Raji (cell line): ENCODE data around the gene AATK.

Source experiments
- POLR2A ChIP-seq: IDR thresholded peaks from 2 replicates; pipeline ENCODE4 v1.6.1; 2011; ENCODE audit warnings: low read depth, low read length, control low read depth; ENCODE audit not compliant: insufficient read depth

AATK gene

GRCh38 chr17:81154961-81155360 lies 11.1 kb downstream of the AATK start:
- no peak for TF ChIP-seq POLR2A

DNA sequence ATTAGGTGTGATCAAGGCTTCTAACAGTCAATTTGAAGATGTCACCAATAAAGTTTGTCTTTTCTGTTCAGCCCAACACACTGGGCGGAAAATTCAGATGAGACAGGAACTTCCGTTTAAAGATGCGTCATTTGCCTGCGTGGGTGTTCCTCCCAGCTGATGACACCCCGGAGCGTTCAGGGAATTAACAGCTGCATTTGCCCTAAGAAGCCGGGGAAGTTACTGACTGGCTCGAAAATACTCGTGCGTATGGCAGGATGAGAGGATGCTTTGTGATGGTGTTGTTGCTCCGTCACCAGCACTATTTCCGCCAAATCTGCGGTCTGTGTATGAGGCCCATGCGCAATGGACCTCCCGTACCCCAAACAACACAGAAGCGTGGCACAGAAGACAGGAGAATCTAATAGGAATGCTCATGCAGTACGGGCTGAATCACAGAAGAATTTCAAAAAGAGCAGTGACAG lies 12.6 kb downstream of the AATK start:
- no peak for TF ChIP-seq POLR2A

DNA sequence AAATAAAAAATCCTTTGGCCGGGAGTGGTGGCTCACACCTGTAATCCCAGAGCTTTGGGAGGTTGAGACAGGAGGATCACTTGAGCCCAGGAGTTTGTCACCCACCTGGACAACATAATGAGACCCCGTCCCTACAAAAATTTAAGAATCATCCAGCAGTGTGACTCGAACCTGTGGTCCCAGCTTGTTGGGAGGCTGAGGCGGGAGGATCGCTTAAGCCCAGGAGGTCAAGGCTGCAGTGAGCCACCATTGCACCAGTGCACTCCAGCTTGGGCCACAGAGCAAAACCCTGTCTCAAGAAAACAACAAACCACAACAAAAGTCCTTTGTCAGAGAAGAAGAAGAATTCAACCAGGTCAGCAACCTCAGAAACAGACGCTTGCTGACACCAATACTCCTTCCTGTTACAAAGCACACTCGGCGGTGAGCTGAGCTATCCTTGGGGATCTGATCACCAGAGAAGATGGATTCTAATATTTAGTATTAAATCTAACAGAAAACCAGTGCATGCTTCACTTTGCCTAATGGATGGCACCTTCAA lies 13.7 kb downstream of the AATK start:
- TF ChIP-seq POLR2A = no peak

- TF ChIP-seq POLR2A = no peak
Observed at GRCh38 chr17:81151278-81151677, 14.7 kb downstream of the AATK start.

DNA sequence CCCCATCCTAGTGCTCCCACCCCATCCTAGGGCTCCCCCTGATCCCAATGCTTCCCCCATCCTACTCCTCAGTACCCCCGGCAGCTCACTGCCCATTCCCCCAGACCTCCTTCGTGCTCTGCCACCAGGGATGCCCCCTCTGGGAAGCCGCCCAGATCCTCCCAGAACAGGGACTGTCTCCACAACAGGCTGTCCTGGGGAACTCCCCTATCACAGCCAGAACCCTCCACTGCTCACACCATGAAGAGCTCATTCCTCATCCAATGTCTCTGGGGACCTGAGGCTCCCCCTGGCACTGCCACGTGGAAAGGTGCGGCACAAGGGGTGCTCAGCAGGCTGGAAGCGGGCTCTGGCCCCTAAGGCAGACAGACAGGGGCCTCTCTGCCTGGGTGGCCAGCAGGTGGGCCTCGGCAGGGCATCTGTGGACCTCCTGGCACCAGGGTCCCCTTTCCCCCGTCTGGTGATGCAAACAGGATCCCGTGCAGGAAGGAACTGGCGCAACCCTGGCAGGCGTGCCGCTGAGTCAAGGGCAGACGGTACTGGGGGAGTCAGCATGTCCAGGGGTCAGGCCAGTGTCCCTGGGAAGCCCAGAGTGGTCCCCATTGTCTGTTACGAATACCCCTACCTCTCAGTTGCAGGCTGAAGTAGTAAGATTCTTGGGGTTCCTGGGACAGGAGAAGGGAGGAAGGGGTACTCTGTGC lies 15.5 kb downstream of the AATK start:
- TF ChIP-seq POLR2A = no peak

DNA sequence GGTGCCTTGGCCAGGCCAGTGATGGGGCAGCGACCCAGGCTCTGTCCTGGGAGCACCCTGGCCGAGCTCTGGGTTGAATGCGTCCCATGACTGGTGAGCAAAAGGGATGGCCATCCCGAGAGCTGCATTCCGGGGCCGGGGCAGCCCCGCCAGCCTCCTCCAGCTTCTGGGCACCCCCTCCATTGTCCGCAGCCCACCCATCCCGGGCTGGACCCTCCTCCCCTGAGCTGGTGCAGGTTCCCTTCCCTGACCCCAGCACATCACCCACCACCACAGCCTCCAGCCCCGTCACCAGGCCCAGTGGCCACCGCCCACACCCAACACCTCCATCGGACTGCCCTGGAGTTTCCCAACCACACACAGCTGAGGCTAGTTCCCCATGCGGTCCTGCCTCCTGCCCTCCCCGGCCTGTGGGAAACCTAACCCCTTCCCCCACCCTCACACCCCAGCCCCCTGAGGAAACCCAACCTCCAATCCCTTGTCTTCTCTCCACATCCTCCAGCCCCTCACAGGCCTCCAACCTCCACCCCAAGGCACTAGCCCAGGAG lies 17.0 kb downstream of the AATK start:
- no peak for TF ChIP-seq POLR2A

GRCh38 chr17:81148571-81148970 lies 17.4 kb downstream of the AATK start:
- no peak for TF ChIP-seq POLR2A

DNA sequence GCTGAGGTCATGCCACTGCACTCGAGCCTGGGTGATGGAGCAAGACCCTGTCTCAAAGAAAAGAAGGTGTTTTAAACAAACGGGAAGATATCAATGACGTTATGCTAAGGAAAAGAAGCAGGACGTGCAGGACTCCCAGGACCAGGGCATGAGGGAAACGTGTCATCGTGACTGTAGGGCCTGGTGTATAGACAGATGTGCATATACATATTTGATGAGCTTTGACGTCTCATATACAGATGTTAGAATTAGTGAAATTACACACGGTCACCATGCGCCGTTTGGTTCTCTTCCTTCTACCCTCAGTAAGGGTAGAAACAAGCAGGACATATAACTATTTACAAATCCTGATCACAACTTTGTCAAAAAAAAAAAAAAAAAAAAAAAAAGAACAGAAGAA lies 18.3 kb downstream of the AATK start:
- no peak for TF ChIP-seq POLR2A

DNA sequence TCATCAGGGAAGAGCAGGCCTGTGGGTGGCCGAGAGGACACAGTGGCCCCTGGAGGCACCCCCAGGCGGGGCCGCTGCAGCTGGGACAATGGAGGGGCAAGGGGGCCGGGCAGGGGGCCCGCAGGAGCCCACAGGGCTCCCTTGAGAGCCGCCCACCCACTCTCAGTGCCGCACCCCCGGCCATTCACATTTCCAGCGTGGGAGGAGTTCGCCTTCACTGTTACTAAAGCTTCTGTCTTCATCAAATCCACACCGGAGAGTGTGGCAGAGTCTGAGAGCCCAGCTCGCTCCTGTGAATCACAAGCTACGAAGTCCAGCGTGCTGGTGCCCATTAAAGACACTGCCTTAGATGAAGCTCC lies 21.6 kb downstream of the AATK start:
- TF ChIP-seq POLR2A = no peak

- no peak for TF ChIP-seq POLR2A
Observed at GRCh38 chr17:81143717-81144422, 22.2 kb downstream of the AATK start.

GRCh38 chr17:81143200-81143527 lies 22.9 kb downstream of the AATK start:
- no peak for TF ChIP-seq POLR2A

DNA sequence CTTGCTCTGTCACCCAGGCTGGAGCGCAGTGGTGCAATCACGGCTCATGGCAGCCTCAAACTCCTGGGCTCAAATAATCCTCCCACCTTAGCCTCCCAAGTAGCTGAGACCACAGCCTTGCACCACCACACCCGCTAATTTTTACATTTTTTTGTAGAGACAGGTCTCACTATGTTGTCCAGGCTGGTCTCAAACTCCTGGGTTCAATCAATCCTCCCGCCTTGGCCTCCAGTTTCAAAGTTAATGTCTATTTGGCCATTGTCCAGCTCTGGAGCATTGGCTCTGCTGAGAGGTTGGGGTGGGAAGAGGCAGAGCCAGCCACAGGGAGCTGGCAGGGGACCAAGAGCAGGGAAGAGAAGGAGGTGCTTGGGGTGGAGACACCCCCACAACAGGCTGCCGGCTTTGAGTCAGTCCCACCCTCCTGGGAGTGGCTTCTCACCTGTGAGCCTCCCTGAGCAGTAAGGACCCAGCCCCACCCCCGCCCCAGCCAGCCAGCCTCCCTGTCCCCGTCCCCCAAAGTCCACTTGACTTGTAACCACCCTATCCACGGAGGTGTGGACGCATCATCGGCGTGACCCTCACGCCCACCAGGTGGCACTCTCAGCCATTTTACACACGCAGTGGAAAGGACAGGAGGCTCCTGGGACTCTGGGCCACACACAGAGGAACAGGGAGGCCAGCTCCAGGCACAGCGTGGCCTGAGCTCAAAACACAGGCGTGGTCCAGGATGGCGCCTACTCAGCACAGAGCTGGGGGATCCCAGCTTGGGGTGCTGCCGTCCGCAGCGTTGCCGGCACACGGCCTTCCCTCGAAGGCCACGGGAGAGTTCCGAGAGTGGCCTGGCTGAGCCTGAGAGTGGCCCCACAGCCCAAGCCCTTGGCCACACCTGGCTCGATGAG lies 23.5 kb downstream of the AATK start:
- TF ChIP-seq POLR2A = no peak

DNA sequence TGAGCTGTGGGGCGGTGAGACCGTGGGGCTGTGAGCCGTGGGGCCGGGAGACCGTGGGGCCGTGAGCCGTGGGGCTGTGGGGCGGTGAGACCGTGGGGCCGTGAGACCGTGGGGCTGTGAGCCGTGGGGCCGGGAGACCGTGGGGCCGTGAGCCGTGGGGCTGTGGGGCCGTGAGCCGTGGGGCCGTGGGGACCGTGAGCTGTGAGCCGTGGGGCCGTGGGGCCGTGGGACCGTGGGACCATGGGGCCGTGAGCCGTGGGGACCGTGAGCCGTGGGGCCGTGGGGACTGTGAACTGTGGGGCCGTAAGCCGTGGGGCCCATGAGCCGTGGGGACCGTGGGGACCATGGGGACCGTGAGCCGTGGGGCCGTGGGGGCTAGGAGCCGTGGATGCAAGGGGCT lies 25.3 kb downstream of the AATK start:
- no peak for TF ChIP-seq POLR2A

GRCh38 chr17:81140018-81140417 lies 26.0 kb downstream of the AATK start:
- TF ChIP-seq POLR2A = no peak

DNA sequence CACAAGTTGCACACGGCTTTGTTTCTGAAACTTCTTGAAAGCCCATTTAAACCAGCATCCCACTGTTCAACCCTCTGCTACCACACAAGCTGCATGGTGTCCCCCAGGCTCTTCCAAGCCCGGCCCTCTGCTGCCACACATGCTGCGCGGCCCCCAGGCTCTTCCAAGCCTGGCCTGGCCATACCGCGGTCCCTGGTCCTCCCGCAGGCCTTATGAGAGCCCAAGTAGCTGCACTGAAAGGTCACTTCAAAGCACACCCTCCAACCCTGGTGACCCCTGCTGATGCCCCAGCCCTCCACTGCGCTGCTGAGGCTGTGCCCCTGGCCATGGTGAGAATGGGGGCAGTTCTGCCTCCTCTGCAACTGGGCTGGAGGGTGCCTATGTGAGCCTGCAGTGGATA lies 26.6 kb downstream of the AATK start:
- TF ChIP-seq POLR2A = no peak
